Measurements from ENCODE around the gene ARHGEF40.

The ARHGEF40 gene

GRCh38 chr14:21133901-21134300 lies 63.8 kb downstream of the ARHGEF40 start:
- no peak overlapping the region for H3K27ac ChIP-seq (ENCODE audit: low read length)
- no peaks in the 10 kb centered on the region for H3K36me3 ChIP-seq (ENCODE audit: control insufficient read depth, low read depth, low read length)
- no peak overlapping the region for H3K9ac ChIP-seq (ENCODE audit: low read length)
- H3K27me3 ChIP-seq (ENCODE audit: control insufficient read depth, insufficient read depth, low read length): no peaks in the 10 kb centered on the region
- no peaks in the 10 kb centered on the region for H3K9me3 ChIP-seq (ENCODE audit: control insufficient read depth, low read depth, low read length)
- H3K4me3 ChIP-seq (ENCODE audit: low read length): no peak overlapping the region
- peaks cover 10% of the 10 kb centered on the region for H3K4me1 ChIP-seq (ENCODE audit: control insufficient read depth, low read depth, low read length)

GRCh38 chr14:21136024-21136423 lies 65.9 kb downstream of the ARHGEF40 start:
- H3K9me3 ChIP-seq (ENCODE audit: control insufficient read depth, low read depth, low read length): no peaks in the 10 kb centered on the region

More at GRCh38 chr14:21136024-21136423, 65.9 kb downstream of the ARHGEF40 start:
- Histone ChIP-seq H3K27me3 (ENCODE audit: control insufficient read depth, insufficient read depth, low read length) (no peaks in the 10 kb centered on the region), H3K9ac (ENCODE audit: low read length) (no peak overlapping the region), H3K27ac (ENCODE audit: low read length) (no peak overlapping the region), H3K4me1 (ENCODE audit: control insufficient read depth, low read depth, low read length) (peaks cover 10% of the 10 kb centered on the region), H3K36me3 (ENCODE audit: control insufficient read depth, low read depth, low read length) (no peaks in the 10 kb centered on the region), H3K4me3 (ENCODE audit: low read length) (no peak overlapping the region)

Data from iPS-18a (cell line).